SK-N-SH treated with all-trans-retinoic acid at 6 μM for 48 hours (cell line): Measurements from ENCODE around the gene TIMELESS.
"Not testable (repeated sequence)": the region's sequence is repeated elsewhere in the genome, so short reads cannot be mapped to it uniquely, and the experiment has no call there.

Experiments used
- ATAC-seq: fragments of 200-7000 bp; cut with Tn5 transposase; 3 replicates; pipeline ENCODE4 v1.9.1; 2020; ENCODE audit warnings: mild to moderate bottlenecking, moderate library complexity
- ARNTL ChIP-seq: fragments of 450-650 bp; formaldehyde crosslinking; IDR thresholded peaks from 2 replicates; pipeline ENCODE4 v1.5.0; 2020; ENCODE audit warnings: low read depth, mild to moderate bottlenecking, moderate library complexity, borderline replicate concordance
- BACH2 ChIP-seq: fragments of 250-450 bp; sonication (Bioruptor Pico); IDR thresholded peaks from 2 replicates; pipeline ENCODE4 v1.9.0; 2021; ENCODE audit warnings: mild to moderate bottlenecking, borderline replicate concordance
- CREB5 ChIP-seq: fragments of 250-450 bp; sonication (Bioruptor Pico); IDR thresholded peaks from 2 replicates; pipeline ENCODE4 v1.5.1; 2020; ENCODE audit warnings: low read depth, mild to moderate bottlenecking, moderate library complexity
- CSDC2 ChIP-seq: fragments of 250-450 bp; sonication (Bioruptor Pico); IDR thresholded peaks from 2 replicates; pipeline ENCODE4 v1.5.0; 2020; ENCODE audit warnings: mild to moderate bottlenecking, moderate library complexity
- CSRNP3 ChIP-seq: fragments of 250-450 bp; sonication (Bioruptor Pico); IDR thresholded peaks from 2 replicates; pipeline ENCODE4 v1.5.1; 2021; ENCODE audit warnings: mild to moderate bottlenecking, moderate library complexity
- ESRRG ChIP-seq: fragments of 250-450 bp; sonication (Bioruptor Pico); IDR thresholded peaks from 2 replicates; pipeline ENCODE4 v1.6.1; 2021; ENCODE audit warnings: mild to moderate bottlenecking
- GLIS3 ChIP-seq: fragments of 250-450 bp; sonication (Bioruptor Pico); IDR thresholded peaks from 2 replicates; pipeline ENCODE4 v1.5.0; 2020; ENCODE audit warnings: mild to moderate bottlenecking, moderate library complexity
- ISL1 ChIP-seq: fragments of 250-450 bp; sonication (Bioruptor Pico); IDR thresholded peaks from 2 replicates; pipeline ENCODE4 v2.1.2; 2022; ENCODE audit warnings: mild to moderate bottlenecking, moderate library complexity
- POU6F1 ChIP-seq: fragments of 250-450 bp; sonication (Bioruptor Pico); IDR thresholded peaks from 2 replicates; pipeline ENCODE4 v1.8.0; 2021; ENCODE audit warnings: low read depth, mild to moderate bottlenecking, moderate library complexity, borderline replicate concordance
- PPARA ChIP-seq: fragments of 250-450 bp; sonication (Bioruptor Pico); IDR thresholded peaks from 2 replicates; pipeline ENCODE4 v1.5.0; 2020; ENCODE audit warnings: mild to moderate bottlenecking, borderline replicate concordance
- RARB ChIP-seq: fragments of 250-450 bp; sonication (Bioruptor Pico); IDR thresholded peaks from 2 replicates; pipeline ENCODE4 v1.8.0; 2021; ENCODE audit warnings: mild to moderate bottlenecking, moderate library complexity
- SNAI2 ChIP-seq: fragments of 250-450 bp; sonication (Bioruptor Pico); IDR thresholded peaks from 2 replicates; pipeline ENCODE4 v1.5.0; 2020; ENCODE audit warnings: mild to moderate bottlenecking, moderate library complexity
- TOX ChIP-seq: fragments of 250-450 bp; sonication (Bioruptor Pico); IDR thresholded peaks from 2 replicates; pipeline ENCODE4 v1.8.0; 2021; ENCODE audit warnings: mild to moderate bottlenecking, moderate library complexity, borderline replicate concordance
- TSHZ2 ChIP-seq: fragments of 250-450 bp; sonication (Bioruptor Pico); IDR thresholded peaks from 2 replicates; pipeline ENCODE4 v1.5.0; 2020; ENCODE audit warnings: mild to moderate bottlenecking, moderate library complexity
- ZFP30 ChIP-seq: fragments of 450-650 bp; formaldehyde crosslinking; IDR thresholded peaks from 2 replicates; pipeline ENCODE4 v1.5.0; 2022; ENCODE audit warnings: mild to moderate bottlenecking, moderate library complexity
- ZNF70 ChIP-seq: fragments of 450-650 bp; formaldehyde crosslinking; IDR thresholded peaks from 2 replicates; pipeline ENCODE4 v1.5.0; 2020; ENCODE audit warnings: mild to moderate bottlenecking, moderate library complexity

Gene TIMELESS

GRCh38 chr12:56448860-56449621, at the start of gene TIMELESS:
Gene TIMELESS, minus strand, starts transcription at chr12:56449426. Its CDS starts 15,256 bp downstream, at chr12:56434170.
- peak; percentile 99 for ATAC-seq
- no peak for TF ChIP-seq PPARA (CRISPR knock-in tag)
- no peak for TF ChIP-seq ZNF70
- no peak for TF ChIP-seq CSDC2 (CRISPR knock-in tag)
- TF ChIP-seq GLIS3, result no peak
- no peak for TF ChIP-seq TSHZ2 (CRISPR knock-in tag)
- no peak for TF ChIP-seq POU6F1 (CRISPR knock-in tag)
- no peak for TF ChIP-seq ISL1 (CRISPR knock-in tag)
- no peak for TF ChIP-seq ZFP30 (CRISPR knock-in tag)
- no peak for TF ChIP-seq TOX
- no peak for TF ChIP-seq RARB

- ATAC-seq, result not testable (repeated sequence)
These were observed 49.1 kb upstream of the TIMELESS start for GRCh38 chr12:56498126-56498902.

GRCh38 chr12:56496704-56497103, 47.5 kb upstream of the TIMELESS start:
- 0 out of 3 replicates have a peak, but pooled peaks have one; percentile 31 for ATAC-seq

GRCh38 chr12:56494481-56494880, 45.3 kb upstream of the TIMELESS start:
- not testable (repeated sequence) for ATAC-seq

- not testable (repeated sequence) for ATAC-seq
These were observed 44.8 kb upstream of the TIMELESS start for GRCh38 chr12:56494106-56494415.

- not testable (repeated sequence) for ATAC-seq
These were observed 44.3 kb upstream of the TIMELESS start for GRCh38 chr12:56493409-56494105.

GRCh38 chr12:56490360-56490759, 41.1 kb upstream of the TIMELESS start:
- ATAC-seq, result no peak
- TF ChIP-seq ZNF70 (no peak), ARNTL (CRISPR knock-in tag) (no peak), POU6F1 (CRISPR knock-in tag) (no peak), ESRRG (CRISPR knock-in tag) (no peak), PPARA (CRISPR knock-in tag) (no peak), TSHZ2 (CRISPR knock-in tag) (no peak), BACH2 (CRISPR knock-in tag) (no peak), SNAI2 (no peak), TOX (no peak), CSRNP3 (no peak), CREB5 (CRISPR knock-in tag) (no peak), RARB (no peak)
